OCI-LY1 (cell line): ENCODE measurements around the gene U2AF1L4.

Source experiments
- H2AFZ ChIP-seq: fragments of 200-600 bp; sonication (generic), shearing (Covaris generic); 2 replicates; pipeline ENCODE4 v1.6.0; 2014; ENCODE audit warnings: antibody characterized with exemption, mild to moderate bottlenecking, low read length
- H3F3A ChIP-seq: fragments of 200-600 bp; sonication (generic), shearing (Covaris generic); 2 replicates; pipeline ENCODE4 v1.6.0; 2014; ENCODE audit warnings: mild to moderate bottlenecking, antibody characterized with exemption, low read length, moderate library complexity; ENCODE audit not compliant: insufficient read depth
- H3K27ac ChIP-seq: fragments of 200-600 bp; sonication (generic); 2 replicates; pipeline ENCODE4 v1.5.1; 2014; ENCODE audit warnings: low read length, mixed run types, mild to moderate bottlenecking, low read depth; ENCODE audit not compliant: poor library complexity, severe bottlenecking
- H3K27me3 ChIP-seq: fragments of 200-600 bp; sonication (generic); 2 replicates; pipeline ENCODE4 v1.6.0; 2014; ENCODE audit warnings: antibody characterized with exemption, mild to moderate bottlenecking, low read length, moderate library complexity; ENCODE audit not compliant: insufficient read depth
- H3K36me3 ChIP-seq: fragments of 200-600 bp; sonication (generic); 2 replicates; pipeline ENCODE4 v1.6.1; 2014; ENCODE audit warnings: mild to moderate bottlenecking, antibody characterized with exemption, low read length, moderate library complexity, mixed read lengths; ENCODE audit not compliant: insufficient read depth
- H3K4me1 ChIP-seq: fragments of 200-600 bp; sonication (generic); 2 replicates; pipeline ENCODE4 v1.5.1; 2014; ENCODE audit warnings: mild to moderate bottlenecking, low read length, moderate library complexity; ENCODE audit not compliant: insufficient read depth, severe bottlenecking
- H3K4me2 ChIP-seq: fragments of 200-600 bp; sonication (generic), shearing (Covaris generic); 2 replicates; pipeline ENCODE4 v1.6.1; 2014; ENCODE audit warnings: low read length
- H3K4me3 ChIP-seq: fragments of 200-600 bp; sonication (generic); 2 replicates; pipeline ENCODE4 v1.5.1; 2014; ENCODE audit warnings: low read length, low read depth, mild to moderate bottlenecking, mixed read lengths; ENCODE audit not compliant: poor library complexity, severe bottlenecking
- H3K79me2 ChIP-seq: fragments of 200-600 bp; shearing (Covaris generic); 2 replicates; pipeline ENCODE4 v1.6.1; 2016; ENCODE audit warnings: mixed run types, low read length, mixed read lengths; ENCODE audit not compliant: insufficient read depth
- H3K9ac ChIP-seq: fragments of 200-600 bp; sonication (generic), shearing (Covaris generic); 2 replicates; pipeline ENCODE4 v1.6.1; 2014; ENCODE audit warnings: mild to moderate bottlenecking, low read length, mixed read lengths
- H3K9me2 ChIP-seq: fragments of 200-600 bp; sonication (generic), shearing (Covaris generic); 2 replicates; pipeline ENCODE4 v1.6.1; 2014; ENCODE audit warnings: low read depth, mild to moderate bottlenecking, low read length, mixed read lengths
- H3K9me3 ChIP-seq: fragments of 200-600 bp; shearing (Covaris generic); 2 replicates; pipeline ENCODE4 v1.6.1; 2014; ENCODE audit warnings: low read length, mixed read lengths
- H4K20me1 ChIP-seq: fragments of 200-600 bp; sonication (generic), shearing (Covaris generic); 2 replicates; pipeline ENCODE4 v1.6.0; 2016; ENCODE audit warnings: mild to moderate bottlenecking, low read length; ENCODE audit not compliant: insufficient read depth
- CTCF ChIP-seq: fragments of 200-600 bp; sonication (generic), shearing (Covaris generic); IDR thresholded peaks from 2 replicates; pipeline ENCODE4 v1.5.1; 2017; ENCODE audit warnings: mild to moderate bottlenecking, antibody characterized with exemption, low read length, moderate library complexity, mixed read lengths
- EZH2 ChIP-seq: fragments of 200-600 bp; sonication (generic), shearing (Covaris generic); IDR thresholded peaks from 2 replicates; pipeline ENCODE4 v1.8.0; 2017; ENCODE audit warnings: borderline replicate concordance, mixed run types, mild to moderate bottlenecking, antibody characterized with exemption, low read length, moderate library complexity, mixed read lengths

U2AF1L4 gene

DNA sequence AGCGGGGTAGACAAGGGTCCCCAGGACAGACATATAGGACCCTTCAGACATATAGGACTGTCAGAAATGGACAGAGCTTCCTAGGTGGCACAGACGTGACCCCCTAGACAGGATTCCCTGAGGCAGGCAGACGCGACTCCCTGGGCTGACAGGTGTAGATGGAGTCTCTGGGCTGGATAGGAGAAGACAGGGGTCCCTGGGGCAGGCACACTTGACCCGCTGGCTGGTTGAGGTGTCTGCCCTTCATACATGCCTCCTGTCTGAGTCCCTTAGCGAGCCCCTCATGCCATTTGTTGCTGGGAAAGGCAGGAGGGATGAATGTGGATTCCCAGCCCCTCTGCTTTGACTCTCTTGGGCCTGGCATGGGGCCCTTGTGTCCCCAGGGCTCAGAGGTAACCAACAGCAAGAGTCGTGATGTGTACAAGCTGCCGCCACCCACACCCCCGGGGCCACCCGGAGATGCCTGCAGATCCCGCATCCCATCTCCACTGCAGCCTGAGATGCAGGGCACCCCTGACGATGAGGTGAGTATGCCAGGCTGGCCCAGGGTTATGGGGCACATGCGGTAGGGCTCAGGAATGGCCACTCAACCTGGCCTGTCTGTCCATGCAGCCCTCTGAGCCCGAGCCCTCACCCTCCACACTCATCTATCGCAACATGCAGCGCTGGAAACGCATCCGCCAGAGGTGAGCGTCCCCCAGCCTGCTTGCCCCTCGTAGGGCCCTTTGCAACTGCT is 8.6 kb upstream of the U2AF1L4 start:
- H3F3A ChIP-seq: no peaks in the 10 kb centered on the region
- no peak for TF ChIP-seq EZH2
- no peak for TF ChIP-seq CTCF
- no peak overlapping the region for H3K4me3 ChIP-seq
- no peak overlapping the region for H3K4me2 ChIP-seq
- H3K9me3 ChIP-seq: no peaks in the 10 kb centered on the region
- H3K9me2 ChIP-seq: no peaks in the 10 kb centered on the region
- H2AFZ ChIP-seq: no peak overlapping the region
- peaks cover 17% of the 10 kb centered on the region for H3K4me1 ChIP-seq
- H3K36me3 ChIP-seq: 0 out of 2 replicates have a peak, but pooled peaks cover 3% of the 10 kb centered on the region
- no peaks in the 10 kb centered on the region for H4K20me1 ChIP-seq
- H3K9ac ChIP-seq: no peak overlapping the region
- no peak overlapping the region for H3K27ac ChIP-seq
- H3K27me3 ChIP-seq: no peaks in the 10 kb centered on the region
- H3K79me2 ChIP-seq: no peaks in the 10 kb centered on the region

- no peaks in the 10 kb centered on the region for H4K20me1 ChIP-seq
- TF ChIP-seq EZH2: no peak
- TF ChIP-seq CTCF: no peak
- no peak overlapping the region for H3K27ac ChIP-seq
- no peaks in the 10 kb centered on the region for H3K79me2 ChIP-seq
- H3K9ac ChIP-seq: no peak overlapping the region
- H3K4me1 ChIP-seq: peaks cover 16% of the 10 kb centered on the region
- H3K27me3 ChIP-seq: no peaks in the 10 kb centered on the region
- no peaks in the 10 kb centered on the region for H3K9me2 ChIP-seq
- no peaks in the 10 kb centered on the region for H3K9me3 ChIP-seq
- no peak overlapping the region for H2AFZ ChIP-seq
- H3F3A ChIP-seq: no peaks in the 10 kb centered on the region
- no peak overlapping the region for H3K4me2 ChIP-seq
- 0 out of 2 replicates have a peak, but pooled peaks cover 3% of the 10 kb centered on the region for H3K36me3 ChIP-seq
- no peak overlapping the region for H3K4me3 ChIP-seq
Measured at GRCh38 chr19:35752746-35753350, 7.6 kb upstream of the U2AF1L4 start.

DNA sequence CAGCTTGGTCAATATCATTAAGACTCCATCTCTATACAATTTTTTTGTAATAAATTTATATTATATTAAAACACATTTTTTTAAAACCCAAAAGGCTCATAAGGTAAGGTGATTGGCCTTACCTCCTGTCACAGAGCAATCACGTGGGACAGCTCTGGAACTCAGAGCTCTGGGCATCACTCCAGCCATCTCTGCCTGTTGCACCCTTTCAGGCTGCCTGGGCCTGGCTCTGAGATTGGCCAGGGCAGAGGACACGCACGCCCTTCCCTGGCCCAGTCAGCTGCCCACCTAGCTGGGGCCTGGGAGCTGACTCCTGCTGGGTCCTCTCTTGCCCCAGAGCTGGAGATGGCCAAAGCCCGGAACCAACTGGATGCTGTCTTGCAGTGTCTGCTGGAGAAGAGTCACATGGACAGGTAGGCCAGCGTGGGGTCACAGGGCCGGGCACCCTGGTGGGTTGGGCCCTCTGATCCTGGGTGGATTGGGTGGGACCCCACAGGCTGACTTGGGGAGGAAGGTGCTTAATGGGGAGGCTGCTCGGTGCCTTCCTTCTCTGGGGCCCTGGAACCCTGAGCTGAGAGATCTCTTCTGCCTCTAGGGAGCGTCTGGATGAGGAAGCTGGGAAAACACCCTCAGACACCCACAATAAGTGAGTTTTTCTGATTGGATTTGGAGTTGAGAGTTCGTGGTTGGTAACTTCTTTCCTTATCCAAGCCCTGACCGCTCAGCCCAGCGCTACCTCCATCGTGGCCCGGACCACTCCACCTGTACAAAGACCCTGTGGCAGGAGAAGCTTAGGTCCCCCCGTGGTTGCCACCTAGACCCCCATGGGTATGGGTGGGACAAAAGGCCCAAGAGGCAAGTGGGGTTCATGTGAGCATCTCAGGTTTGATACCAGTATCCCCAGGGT is 6.9 kb upstream of the U2AF1L4 start:
- TF ChIP-seq EZH2: no peak
- TF ChIP-seq CTCF: no peak
- no peaks in the 10 kb centered on the region for H3F3A ChIP-seq
- H3K36me3 ChIP-seq: 0 out of 2 replicates have a peak, but pooled peaks cover 3% of the 10 kb centered on the region
- H3K79me2 ChIP-seq: no peaks in the 10 kb centered on the region
- no peak overlapping the region for H3K9ac ChIP-seq
- H3K9me3 ChIP-seq: no peaks in the 10 kb centered on the region
- H3K4me3 ChIP-seq: no peak overlapping the region
- H3K4me1 ChIP-seq: peaks cover 18% of the 10 kb centered on the region
- H2AFZ ChIP-seq: no peak overlapping the region
- H3K4me2 ChIP-seq: no peak overlapping the region
- H3K27me3 ChIP-seq: no peaks in the 10 kb centered on the region
- no peak overlapping the region for H3K27ac ChIP-seq
- H3K9me2 ChIP-seq: no peaks in the 10 kb centered on the region
- no peaks in the 10 kb centered on the region for H4K20me1 ChIP-seq
